AG04449 (cell line): ENCODE data around the gene EPHB2.

Experiments used
- CTCF ChIA-PET: fragments of 350-600 bp; formaldehyde crosslinking; extraction: SDS; loops from one replicate; lab custom pipeline; 2021; ENCODE audit warnings: antibody characterized with exemption; lab: Yijun Ruan, JAX
- POLR2A ChIA-PET: fragments of 400-600, 350-600 bp; formaldehyde crosslinking; extraction: SDS; loops from one replicate; lab custom pipeline; 2020; ENCODE audit warnings: antibody characterized with exemption, inconsistent platforms; lab: Yijun Ruan, JAX
- DNase-seq: peaks from one replicate; pipeline ENCODE4 v3.0.0-alpha.2; 2010; ENCODE audit warnings: low read depth, low spot score
- H3K4me3 ChIP-seq: 2 replicates; pipeline ENCODE4 v1.5.1; 2011; ENCODE audit warnings: low read depth, mild to moderate bottlenecking, control low read depth, low read length
- CTCF ChIP-seq: IDR thresholded peaks from one replicate; pipeline ENCODE4 v1.5.1; 2011; ENCODE audit warnings: mild to moderate bottlenecking, moderate library complexity, low read length, control low read depth, inconsistent platforms; ENCODE audit not compliant: insufficient read depth; ENCODE audit errors: missing control alignments

EPHB2 gene

GRCh38 chr1:22819361-22819760, 108.7 kb downstream of the EPHB2 start:
- TF ChIP-seq CTCF: no peak
- ChIA-PET CTCF (interaction anchor here (1.4 to 1.5 kb wide), 2 partner anchors 43 to 115 kb away, joined by 4 to 6 read pairs; no protein-coding TSS in a partner anchor), POLR2A (no interaction called here)
- DNase-seq: no peak
- H3K4me3 ChIP-seq: no peak overlapping the region

GRCh38 chr1:22821027-22821426, 110.4 kb downstream of the EPHB2 start:
- no peak for DNase-seq
- ChIA-PET CTCF (interaction anchor here (1.1 to 1.6 kb wide), 5 partner anchors 9 to 50 kb away, joined by 3 to 6 read pairs (median 3); no protein-coding TSS in a partner anchor), POLR2A (no interaction called here)
- no peak overlapping the region for H3K4me3 ChIP-seq
- TF ChIP-seq CTCF: no peak

- no peak for TF ChIP-seq CTCF
- ChIA-PET CTCF (no interaction called here), POLR2A (no interaction called here)
- DNase-seq: no peak
- H3K4me3 ChIP-seq: no peak overlapping the region
Measured at GRCh38 chr1:22822371-22822770, 111.7 kb downstream of the EPHB2 start.

GRCh38 chr1:22824466-22824865, 113.8 kb downstream of the EPHB2 start:
- ChIA-PET CTCF (interaction anchor here (1.4 kb wide), 1 partner anchor 120 kb away, joined by 5 read pairs; no protein-coding TSS in a partner anchor), POLR2A (no interaction called here)
- no peak overlapping the region for H3K4me3 ChIP-seq
- TF ChIP-seq CTCF: no peak
- no peak for DNase-seq

- no peak overlapping the region for H3K4me3 ChIP-seq
- no peak for DNase-seq
- TF ChIP-seq CTCF: no peak
- CTCF ChIA-PET: interaction anchor here (1.4 kb wide), 1 partner anchor 121 kb away, joined by 5 read pairs; no protein-coding TSS in a partner anchor
- POLR2A ChIA-PET: no interaction called here
Measured at GRCh38 chr1:22824975-22825374, 114.3 kb downstream of the EPHB2 start.

- POLR2A ChIA-PET: no interaction called here
- no peak overlapping the region for H3K4me3 ChIP-seq
- CTCF ChIA-PET: interaction anchor here (1.4 to 1.7 kb wide), 4 partner anchors 17 to 123 kb away, joined by 3 to 6 read pairs (median 4); no protein-coding TSS in a partner anchor
- TF ChIP-seq CTCF: no peak
- no peak for DNase-seq
Measured at GRCh38 chr1:22825486-22826189, 115.0 kb downstream of the EPHB2 start.
